Gastroesophageal sphincter (tissue), 4 donors: ENCODE results near the gene PLEKHD1. TPM values are rescaled to one million over a fixed set of nuclear protein-coding genes. Genes with fewer than 3 reads are reported as not detected.

Experiments used
- ATAC-seq: fragments of 150-250 bp; one replicate; pipeline ENCODE4 v1.9.1; 2016; ENCODE audit warnings: mild to moderate bottlenecking, moderate library complexity
- H3K27ac ChIP-seq, 4 donors: fragments of 200-600 bp; sonication (generic) in 3 of 4; 1 replicate in 3 of 4; 2 replicates in 1 of 4; pipeline ENCODE4 v1.5.1; 2016 to 2019
- H3K27me3 ChIP-seq: fragments of 200-600 bp; sonication (generic); one replicate; pipeline ENCODE4 v1.5.1; 2019
- H3K36me3 ChIP-seq, 2 donors: fragments of 200-600 bp; sonication (generic); one replicate each; pipeline ENCODE4 v1.5.1; 2019; ENCODE audit warnings: control low read depth in 1 of 2
- H3K4me1 ChIP-seq, 3 donors: fragments of 200-600 bp; sonication (generic); 1 replicate in 2 of 3; 2 replicates in 1 of 3; pipeline ENCODE4 v1.5.1; 2016 to 2019; ENCODE audit warnings: control low read depth in 2 of 3
- H3K4me3 ChIP-seq, 2 donors: fragments of 200-600 bp; sonication (generic); one replicate each; pipeline ENCODE4 v1.5.1; 2019; ENCODE audit warnings: mild to moderate bottlenecking in 1 of 2, moderate library complexity in 1 of 2
- H3K9me3 ChIP-seq, 3 donors: fragments of 200-600 bp; sonication (generic); one replicate each; pipeline ENCODE4 v1.5.1; 2017 to 2019; ENCODE audit warnings: control low read depth in 2 of 3
- EP300 ChIP-seq: sonication (generic); formaldehyde crosslinking; IDR thresholded peaks from one replicate; pipeline ENCODE4 v1.6.1; 2017; ENCODE audit warnings: antibody characterized with exemption, mild to moderate bottlenecking
- POLR2A ChIP-seq, 2 donors: fragments of 450-650 bp; IDR thresholded peaks; one replicate each; pipeline ENCODE4 v1.6.1; 2017; ENCODE audit warnings: antibody characterized with exemption in 2 of 2, mild to moderate bottlenecking in 2 of 2, moderate library complexity in 1 of 2
- POLR2AphosphoS5 ChIP-seq: sonication (generic); formaldehyde crosslinking; IDR thresholded peaks from one replicate; pipeline ENCODE4 v1.6.1; 2017; ENCODE audit warnings: antibody characterized with exemption
- WGBS, 2 donors: methylation state at CpG; one replicate each; pipeline ENCODE4 v1.1.5; 2018; ENCODE audit warnings: low coverage in 1 of 2; 5-methylcytosine and 5-hydroxymethylcytosine counted together
- total RNA-seq, 4 donors: library from RNA; depleted of rRNA; stranded (reverse); fragments of >200 nt; gene quantifications; one replicate each; pipeline ENCODE4 v1.1.0, GENCODE V29; 2016
- TF ChIP-seq, protein P1 (sequence below), 4 experiments: fragments of 200-600 bp in 2 of 4; fragments of 450-650 bp in 2 of 4; sonication (generic) in 1 of 4; IDR thresholded peaks; one replicate each; pipeline ENCODE4 v1.5.1; 2017 to 2019; ENCODE audit warnings: antibody characterized with exemption in 4 of 4, mild to moderate bottlenecking in 2 of 4, moderate library complexity in 2 of 4

The PLEKHD1 gene
- total RNA-seq, 4 donors from 2014 or later = 0.08 to 0.16 TPM; not detected in 2

DNA sequence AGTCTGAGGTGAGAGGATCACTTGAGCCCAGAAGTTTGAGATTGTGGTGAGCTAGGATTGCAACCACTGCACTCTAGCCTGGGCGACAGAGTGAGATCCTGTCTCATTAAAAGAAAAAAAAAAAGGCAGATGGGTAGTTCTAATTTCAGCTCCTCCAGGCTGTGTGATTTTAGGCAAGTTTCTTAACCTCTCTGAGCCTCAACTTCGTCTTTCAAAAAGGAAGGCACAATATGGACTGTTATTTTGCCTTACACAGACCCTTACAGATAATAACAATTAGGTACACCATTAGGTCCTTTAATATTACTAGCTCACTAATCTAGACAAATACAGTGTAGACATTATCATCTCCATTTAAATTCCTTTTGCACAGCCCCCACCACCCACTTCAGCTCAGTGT lies 94.9 kb downstream of the PLEKHD1 start:
- H3K4me1 ChIP-seq = peaks cover 0 to 7% (median 1%) of the 10 kb centered on the region in 3 donors
- no peak overlapping the region for H3K27ac ChIP-seq
- H3K4me3 ChIP-seq = no peak overlapping the region
- WGBS, 2 donors = 78 to 88% methylated on average over 2 of the region's 2 CpGs
- no peaks in the 10 kb centered on the region for H3K36me3 ChIP-seq
- no peak for ATAC-seq
- TF ChIP-seq POLR2A (IDR thresholded peaks at IDR 0.05) (no peak), POLR2AphosphoS5 (no peak), EP300 (no peak)
- TF ChIP-seq, protein P1, sequence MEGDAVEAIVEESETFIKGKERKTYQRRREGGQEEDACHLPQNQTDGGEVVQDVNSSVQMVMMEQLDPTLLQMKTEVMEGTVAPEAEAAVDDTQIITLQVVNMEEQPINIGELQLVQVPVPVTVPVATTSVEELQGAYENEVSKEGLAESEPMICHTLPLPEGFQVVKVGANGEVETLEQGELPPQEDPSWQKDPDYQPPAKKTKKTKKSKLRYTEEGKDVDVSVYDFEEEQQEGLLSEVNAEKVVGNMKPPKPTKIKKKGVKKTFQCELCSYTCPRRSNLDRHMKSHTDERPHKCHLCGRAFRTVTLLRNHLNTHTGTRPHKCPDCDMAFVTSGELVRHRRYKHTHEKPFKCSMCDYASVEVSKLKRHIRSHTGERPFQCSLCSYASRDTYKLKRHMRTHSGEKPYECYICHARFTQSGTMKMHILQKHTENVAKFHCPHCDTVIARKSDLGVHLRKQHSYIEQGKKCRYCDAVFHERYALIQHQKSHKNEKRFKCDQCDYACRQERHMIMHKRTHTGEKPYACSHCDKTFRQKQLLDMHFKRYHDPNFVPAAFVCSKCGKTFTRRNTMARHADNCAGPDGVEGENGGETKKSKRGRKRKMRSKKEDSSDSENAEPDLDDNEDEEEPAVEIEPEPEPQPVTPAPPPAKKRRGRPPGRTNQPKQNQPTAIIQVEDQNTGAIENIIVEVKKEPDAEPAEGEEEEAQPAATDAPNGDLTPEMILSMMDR (IDR thresholded peaks at IDR 0.05) = no peak
- no peaks in the 10 kb centered on the region for H3K9me3 ChIP-seq
- peaks cover 31% of the 10 kb centered on the region for H3K27me3 ChIP-seq

- no peaks in the 10 kb centered on the region for H3K9me3 ChIP-seq
- H3K4me1 ChIP-seq = peaks cover 0 to 5% (median 0%) of the 10 kb centered on the region in 3 donors
- no peak overlapping the region for H3K27ac ChIP-seq
- TF ChIP-seq POLR2AphosphoS5 (peak; percentile 50), POLR2A (IDR thresholded peaks at IDR 0.05) (no peak), EP300 (no peak)
- TF ChIP-seq, protein P1 (IDR thresholded peaks at IDR 0.05) = peak in 1 of 4 experiments; percentile 20
- peaks cover 25% of the 10 kb centered on the region for H3K27me3 ChIP-seq
- H3K4me3 ChIP-seq = no peak overlapping the region
- peak; percentile 87 for ATAC-seq
- 24 to 34% methylated on average over 4 to 6 of the region's 7 CpGs for WGBS, 2 donors
- H3K36me3 ChIP-seq = no peaks in the 10 kb centered on the region
Observed at GRCh38 chr14:69580009-69580577, 95.6 kb downstream of the PLEKHD1 start.

Other genes with a start within 250 kb of the PLEKHD1 start
- gene GALNT16, start 224.6 kb upstream of the PLEKHD1 start, total RNA-seq = 10 to 100 TPM in 1 of 4 donors, 1 to 10 TPM in 3; 3.7 to 16.2 (median 6.7) TPM
- 10 to 100 TPM; 70.2 to 89.8 (median 86.2) TPM for gene ERH, start 86.4 kb upstream of the PLEKHD1 start, total RNA-seq
- 10 to 100 TPM; 41.5 to 47.9 (median 45.4) TPM for gene SLC39A9, start 86.0 kb upstream of the PLEKHD1 start, total RNA-seq
- gene CCDC177, start 90.1 kb downstream of the PLEKHD1 start, total RNA-seq = not detected
- gene SUSD6, start 126.9 kb downstream of the PLEKHD1 start, total RNA-seq = 10 to 100 TPM; 24.4 to 40.6 (median 38.5) TPM